K562 (cell line): ENCODE measurements around the gene TET2. TPM values are rescaled to one million over a fixed set of nuclear protein-coding genes. Genes with fewer than 3 reads are reported as not detected.

ENCODE experiments used
- ATAC-seq: fragments of 200-7000 bp; cut with Tn5 transposase; 3 replicates; pipeline ENCODE4 v1.9.1; 2020; ENCODE audit warnings: moderate library complexity
- BruUV-seq: library from RNA; stranded (reverse); fragments of 400-500 nt; replicated peaks from 2 replicates; lab custom pipeline; 2021; lab: Mats Ljungman, UMichigan
- CTCF ChIA-PET: fragments of 300-600 bp; formaldehyde crosslinking; extraction: SDS; loops from one replicate; lab custom pipeline; 2021; ENCODE audit warnings: low intra/inter-chr PET ratio; lab: Yijun Ruan, JAX
- POLR2A ChIA-PET: fragments of 300-600, 350-650 bp; sonication (Branson Sonifier 250); formaldehyde crosslinking; extraction: SDS; loops from one replicate; lab custom pipeline; 2021; ENCODE audit warnings: antibody characterized with exemption, inconsistent platforms; lab: Yijun Ruan, JAX
- DNase-seq, 4 experiments: peaks; one replicate each; pipeline versions ENCODE4 v3.0.0 to v3.0.0-alpha.2; 2011 to 2018; ENCODE audit warnings: low spot score in 3 of 4, mixed read lengths in 3 of 4; ENCODE audit errors: extremely low read depth in 1 of 4
- FAIRE-seq: peaks from 2 replicates; lab custom pipeline; 2011; peaks lifted over from hg19 to GRCh38; lab: Jason Lieb, UNC
- H2AFZ ChIP-seq: 2 replicates; pipeline ENCODE4 v1.6.0; 2011; ENCODE audit warnings: low read depth, low read length, control low read depth, inconsistent platforms
- H3K27ac ChIP-seq: fragments of 200-600 bp; 3 replicates; pipeline ENCODE4 v1.8.0; 2011; ENCODE audit warnings: low read depth, mild to moderate bottlenecking, control low read depth, inconsistent platforms, low read length, moderate library complexity, mixed read lengths; ENCODE audit errors: extremely low read depth
- H3K27me3 ChIP-seq, 2 experiments: fragments of 300-600 bp in 1 of 2; 2 replicates in 1 of 2; 3 replicates in 1 of 2; pipeline versions ENCODE4 v1.6.0 to v1.8.0; 2011; ENCODE audit warnings: inconsistent platforms in 2 of 2, low read length in 2 of 2, mild to moderate bottlenecking in 1 of 2, mixed read lengths in 1 of 2, moderate library complexity in 1 of 2; ENCODE audit not compliant: control insufficient read depth in 2 of 2, insufficient read depth in 2 of 2
- H3K36me3 ChIP-seq: fragments of 300-600 bp; 3 replicates; pipeline ENCODE4 v1.8.0; 2011; ENCODE audit warnings: mild to moderate bottlenecking, low read length, inconsistent platforms; ENCODE audit not compliant: control insufficient read depth, insufficient read depth
- H3K4me1 ChIP-seq, 2 experiments: fragments of 200-600 bp in 1 of 2; replicated peaks in 1 of 2; 2 replicates in 1 of 2; 3 replicates in 1 of 2; pipeline versions ENCODE4 v1.5.1 to v1.8.0; 2011; ENCODE audit warnings: inconsistent platforms in 2 of 2, low read length in 2 of 2, mild to moderate bottlenecking in 1 of 2, mixed read lengths in 1 of 2, moderate library complexity in 1 of 2; ENCODE audit not compliant: control insufficient read depth in 2 of 2, insufficient read depth in 2 of 2
- H3K4me2 ChIP-seq: 2 replicates; pipeline ENCODE4 v1.6.1; 2011; ENCODE audit warnings: low read length, control low read depth, inconsistent platforms, mixed read lengths; ENCODE audit not compliant: insufficient read depth
- H3K4me3 ChIP-seq: fragments of 200-600 bp; sonication (generic), shearing (Covaris generic); 2 replicates; pipeline ENCODE4 v1.5.1; 2016; ENCODE audit warnings: control low read depth, inconsistent platforms
- H3K79me2 ChIP-seq: fragments of 200-600 bp; 3 replicates; pipeline ENCODE4 v1.8.0; 2011; ENCODE audit warnings: low read length, inconsistent platforms; ENCODE audit not compliant: control insufficient read depth, insufficient read depth
- H3K9ac ChIP-seq, 2 experiments: 2 replicates each; pipeline versions ENCODE4 v1.6.0 to v1.6.1; 2011; ENCODE audit warnings: low read depth in 2 of 2, low read length in 2 of 2, control low read depth in 1 of 2, inconsistent platforms in 1 of 2, mild to moderate bottlenecking in 1 of 2, mixed read lengths in 1 of 2; ENCODE audit not compliant: insufficient read depth in 1 of 2
- H3K9me1 ChIP-seq: one replicate; pipeline ENCODE4 v1.6.0; 2011; ENCODE audit warnings: inconsistent platforms, mild to moderate bottlenecking, low read length, moderate library complexity; ENCODE audit not compliant: control insufficient read depth, insufficient read depth
- H3K9me3 ChIP-seq: replicated peaks from 2 replicates; pipeline ENCODE4 v1.5.1; 2011; ENCODE audit warnings: low read depth, low read length, inconsistent platforms; ENCODE audit not compliant: control insufficient read depth, insufficient read depth
- H4K20me1 ChIP-seq: replicated peaks from 2 replicates; pipeline ENCODE4 v1.6.1; 2011; ENCODE audit warnings: low read length, inconsistent platforms, mixed read lengths; ENCODE audit not compliant: control insufficient read depth, insufficient read depth
- ETV1 ChIP-seq: fragments of 450-650 bp; conservative IDR thresholded peaks from 2 replicates; pipeline ENCODE4 v1.6.1; 2016; ENCODE audit warnings: missing genetic modification characterization, control low read depth, low read depth, missing compliant biosample characterization
- FOXA3 ChIP-seq, 2 experiments: fragments of 450-650 bp in 1 of 2; sonication (generic) in 1 of 2; formaldehyde crosslinking; IDR thresholded peaks in 1 of 2; conservative IDR thresholded peaks in 1 of 2; 2 replicates each; pipeline versions ENCODE4 v1.4.0 to v1.8.0; 2020 to 2022; ENCODE audit warnings: mild to moderate bottlenecking in 2 of 2, missing genetic modification reagents in 1 of 2
- FOXK1 ChIP-seq: sonication (generic); formaldehyde crosslinking; IDR thresholded peaks from 2 replicates; pipeline ENCODE4 v1.8.0; 2022; ENCODE audit warnings: missing genetic modification reagents, mild to moderate bottlenecking, borderline replicate concordance
- HINFP ChIP-seq: fragments of 450-650 bp; conservative IDR thresholded peaks from 2 replicates; pipeline ENCODE4 v1.6.1; 2016; ENCODE audit warnings: missing genetic modification characterization, low read depth, mild to moderate bottlenecking, control low read depth, missing compliant biosample characterization
- HMG20B ChIP-seq: fragments of 250-450 bp; sonication (Bioruptor Pico); IDR thresholded peaks from 2 replicates; pipeline ENCODE4 v1.5.0; 2021; ENCODE audit warnings: mild to moderate bottlenecking
- KDM5B ChIP-seq: fragments of 200-600 bp; sonication (generic); IDR thresholded peaks from 2 replicates; pipeline ENCODE4 v1.6.1; 2012; ENCODE audit warnings: low read depth, mild to moderate bottlenecking, moderate library complexity, low read length, control low read depth, inconsistent platforms; ENCODE audit not compliant: insufficient replicate concordance
- MBD1 ChIP-seq: fragments of 250-450 bp; sonication (Bioruptor Pico); IDR thresholded peaks from 2 replicates; pipeline ENCODE4 v1.8.0; 2022; ENCODE audit warnings: inconsistent platforms
- OTX1 ChIP-seq: fragments of 450-650 bp; formaldehyde crosslinking; IDR thresholded peaks from 2 replicates; pipeline ENCODE4 v1.4.0; 2022; ENCODE audit warnings: mild to moderate bottlenecking
- PCBP1 ChIP-seq: fragments of 200-400 bp; formaldehyde crosslinking; IDR thresholded peaks from 2 replicates; pipeline ENCODE4 v1.6.1; 2018; ENCODE audit warnings: mild to moderate bottlenecking, low read depth, low read length; ENCODE audit not compliant: poor library complexity, severe bottlenecking
- PKNOX1 ChIP-seq: fragments of 450-650 bp; IDR thresholded peaks from 2 replicates; pipeline ENCODE4 v1.6.1; 2016
- TAF7 ChIP-seq: fragments of 450-650 bp; IDR thresholded peaks from 2 replicates; pipeline ENCODE4 v1.6.1; 2016; ENCODE audit warnings: missing genetic modification characterization, missing compliant biosample characterization
- TCF3 ChIP-seq: sonication (generic); formaldehyde crosslinking; IDR thresholded peaks from 2 replicates; pipeline ENCODE4 v1.4.0; 2020; ENCODE audit warnings: mild to moderate bottlenecking, missing genetic modification reagents
- ZBTB26 ChIP-seq: fragments of 450-650 bp; formaldehyde crosslinking; IDR thresholded peaks from 2 replicates; pipeline ENCODE4 v1.4.0; 2022; ENCODE audit warnings: missing genetic modification characterization
- ZEB2 ChIP-seq: fragments of 450-650 bp; IDR thresholded peaks from 2 replicates; pipeline ENCODE4 v1.6.1; 2016
- ZNF23 ChIP-seq: fragments of 250-450 bp; sonication (Bioruptor Pico); IDR thresholded peaks from 2 replicates; pipeline ENCODE4 v1.4.0; 2020; ENCODE audit warnings: mild to moderate bottlenecking
- ZNF766 ChIP-seq: fragments of 200-800 bp; sonication (Bioruptor generic); conservative IDR thresholded peaks from 2 replicates; pipeline ENCODE4 v1.6.1; 2016; ENCODE audit warnings: missing genetic modification characterization, missing compliant biosample characterization
- in situ Hi-C: fragments of 300-500 bp; cut with MboI; formaldehyde crosslinking; loops from 4 replicates; pipeline ENCODE4 v1.15.0; 2018; ENCODE audit warnings: inconsistent platforms, mixed read lengths
- intact Hi-C: fragments of 100-400 bp; cut with micrococcal nuclease; formaldehyde crosslinking; loops from 2 replicates; pipeline ENCODE4 v1.14.2; 2022
- polyA plus RNA-seq, 8 experiments: library from polyadenylated mRNA; depleted of rRNA in 4 of 8; stranded (reverse) in 5 of 8; unstranded in 3 of 8; fragments of >200 nt; fragmentation: Nextera tagmentation in 2 of 8; fragmentation: Illumina TruSeq in 1 of 8; extraction: Ambion mirVana in 2 of 8; extraction: Trizol in 1 of 8; gene quantifications; 2 replicates each; pipeline versions ENCODE4 v1.2.1 to v1.2.3, GENCODE V29; 2011 to 2014; ENCODE audit warnings: inconsistent platforms in 1 of 8, missing spikeins in 1 of 8
- total RNA-seq, 7 experiments: library from RNA; depleted of rRNA in 6 of 7; stranded (reverse); fragments of >200 nt in 6 of 7; fragmentation: Illumina TruSeq in 2 of 7; extraction: Trizol in 2 of 7; gene quantifications; 2 replicates each; pipeline versions ENCODE4 v1.2.1 to v1.2.3, GENCODE V29; 2011 to 2021; ENCODE audit warnings: low replicate concordance in 1 of 7

Gene TET2
- total and polyA plus RNA-seq, 9 of the 15 experiments (the other 6 are each of a cell fraction or from before 2014, with no cell fraction given) = 0.80 to 11.1 (median 4.9) TPM

- TF ChIP-seq ETV1 (tag) (no peak), ZNF23 (CRISPR knock-in tag) (no peak), TAF7 (tag) (no peak)
Measured at GRCh38 chr4:105107095-105107856, 39.4 kb upstream of the TET2 start (continued).

GRCh38 chr4:105108971-105109370 lies 37.7 kb upstream of the TET2 start:
- Histone ChIP-seq H3K36me3 (no peaks in the 10 kb centered on the region), H3K4me2 (no peak overlapping the region), H3K9me1 (no peaks in the 10 kb centered on the region), H3K4me3 (no peak overlapping the region), H3K9ac (no peak overlapping the region), H2AFZ (no peak overlapping the region), H3K27me3 (no peaks in the 10 kb centered on the region), H3K9me3 (no peaks in the 10 kb centered on the region), H3K4me1 (no peaks in the 10 kb centered on the region; a peak in 1 of 5 replicates), H3K27ac (no peak overlapping the region), H4K20me1 (no peaks in the 10 kb centered on the region), H3K79me2 (no peaks in the 10 kb centered on the region)
- DNase-seq = no peak
- ChIA-PET POLR2A (no interaction called here), CTCF (no interaction called here)
- ATAC-seq = no peak
- FAIRE-seq = no peak
- BruUV-seq = no TSS peak
- intact Hi-C loops = no loop called here
- in situ Hi-C loops = no loop called here
- no peak for TF ChIP-seq HMG20B
- TF ChIP-seq MBD1 (CRISPR knock-in tag) = no peak
- TF ChIP-seq FOXK1 (CRISPR knock-in tag) = no peak
- TF ChIP-seq ZNF766 (CRISPR knock-in tag) = no peak
- TF ChIP-seq PKNOX1 = no peak
- TF ChIP-seq ZEB2 = no peak
- no peak for TF ChIP-seq TCF3
- no peak for TF ChIP-seq HINFP (tag)
- no peak for TF ChIP-seq ZBTB26 (CRISPR knock-in tag)
- TF ChIP-seq KDM5B = no peak
- TF ChIP-seq OTX1 (CRISPR knock-in tag) = no peak
- no peak for TF ChIP-seq FOXA3 (CRISPR knock-in tag; conservative IDR thresholded peaks at IDR 0.05 in 1 of 2, IDR thresholded peaks at IDR 0.05 in 1 of 2)
- no peak for TF ChIP-seq PCBP1
